D341Med (cell line): ENCODE results near the gene RIPOR3.

Experiments
- DNase-seq: peaks from one replicate; pipeline ENCODE4 v3.0.0; 2012; ENCODE audit warnings: low spot score

The RIPOR3 gene

DNA sequence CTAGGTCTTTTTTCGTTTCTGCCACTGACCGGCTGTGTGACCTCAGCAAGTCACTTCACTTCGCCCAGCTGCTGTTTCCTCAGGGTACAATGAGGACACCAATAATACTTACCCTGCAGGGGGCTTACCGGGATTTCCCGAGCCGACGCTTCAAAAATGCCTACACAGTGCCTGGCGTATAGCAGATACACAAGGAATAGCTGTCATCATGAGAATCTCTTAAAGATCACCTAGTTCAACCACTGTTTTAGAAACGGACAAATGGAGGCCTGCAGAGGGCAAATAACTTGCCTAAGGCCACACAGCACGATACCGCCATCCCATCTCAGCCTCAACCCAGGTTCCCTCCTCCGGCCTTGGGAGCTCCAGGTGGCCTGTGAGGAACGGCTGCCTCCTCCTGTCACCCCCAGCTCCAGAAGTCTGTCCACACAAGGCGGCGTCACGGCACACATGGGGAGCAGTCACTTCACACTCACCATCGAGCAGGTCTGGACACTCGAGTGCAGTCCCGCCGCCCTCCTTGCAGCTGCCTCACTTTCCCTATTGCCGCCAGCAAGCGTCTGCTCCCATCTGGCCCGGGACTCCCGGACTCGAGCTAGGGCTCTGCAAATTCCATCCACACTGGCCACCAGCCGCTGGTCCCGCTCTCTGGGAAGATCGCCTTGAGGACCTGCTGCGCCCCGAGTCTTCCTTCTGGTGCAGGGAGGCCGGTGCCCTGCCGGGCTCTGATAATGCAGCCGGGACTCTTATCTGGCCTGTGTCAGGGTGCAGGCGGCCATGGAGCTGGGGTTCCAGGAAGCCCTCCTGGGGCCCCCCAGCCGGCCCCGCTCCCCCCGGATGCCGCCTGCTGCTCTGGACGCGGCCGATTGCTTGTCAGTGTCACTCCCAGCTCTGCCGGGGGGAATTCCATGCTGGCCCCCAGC lies at the start of gene RIPOR3:
Gene RIPOR3 (minus strand): TSS at position 893 of the 923 bp plus-strand sequence. CDS start 414 bp downstream, at position 479.
- no peak for DNase-seq

DNA sequence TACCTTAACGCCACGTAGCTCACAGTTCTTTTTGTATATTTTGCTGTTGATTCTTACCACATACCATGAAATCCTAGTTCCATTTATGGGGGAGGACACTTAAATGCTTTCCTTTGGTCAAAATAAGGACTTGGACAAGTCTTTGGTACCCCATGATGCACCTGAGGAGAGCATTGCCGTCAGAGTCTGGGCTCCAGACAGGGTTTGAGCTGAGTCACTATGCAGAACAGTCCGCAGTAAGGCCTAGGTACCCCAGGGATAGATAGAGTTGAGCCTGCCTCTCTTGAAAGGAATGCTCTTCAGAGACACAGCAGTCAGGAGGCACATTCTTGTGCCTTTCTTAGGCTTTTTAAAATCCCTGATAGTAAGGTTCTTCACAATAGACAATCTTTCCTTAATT lies 46.0 kb upstream of the RIPOR3 start:
- DNase-seq = no peak

DNA sequence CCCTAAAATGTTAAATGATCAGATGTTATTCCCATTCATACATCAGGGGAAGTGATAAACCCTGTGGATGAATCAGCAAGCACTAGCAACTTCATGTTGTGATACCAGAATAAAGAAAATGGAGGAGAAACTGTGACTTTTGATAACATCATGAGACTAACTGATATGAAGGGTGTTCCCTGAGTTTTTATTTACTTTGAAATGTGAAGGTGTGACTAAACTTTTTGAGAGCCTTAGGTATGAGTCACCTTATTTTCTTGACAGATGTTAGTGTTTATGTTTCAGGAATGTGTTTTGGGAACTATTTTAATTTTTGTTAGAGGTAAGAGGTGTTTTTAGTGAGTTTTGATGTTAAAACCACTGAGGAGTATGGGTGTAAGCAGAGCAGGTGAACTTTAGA lies 44.5 kb upstream of the RIPOR3 start:
- no peak for DNase-seq

GRCh38 chr20:50734730-50735679 lies 43.7 kb upstream of the RIPOR3 start:
- no peak for DNase-seq

DNA sequence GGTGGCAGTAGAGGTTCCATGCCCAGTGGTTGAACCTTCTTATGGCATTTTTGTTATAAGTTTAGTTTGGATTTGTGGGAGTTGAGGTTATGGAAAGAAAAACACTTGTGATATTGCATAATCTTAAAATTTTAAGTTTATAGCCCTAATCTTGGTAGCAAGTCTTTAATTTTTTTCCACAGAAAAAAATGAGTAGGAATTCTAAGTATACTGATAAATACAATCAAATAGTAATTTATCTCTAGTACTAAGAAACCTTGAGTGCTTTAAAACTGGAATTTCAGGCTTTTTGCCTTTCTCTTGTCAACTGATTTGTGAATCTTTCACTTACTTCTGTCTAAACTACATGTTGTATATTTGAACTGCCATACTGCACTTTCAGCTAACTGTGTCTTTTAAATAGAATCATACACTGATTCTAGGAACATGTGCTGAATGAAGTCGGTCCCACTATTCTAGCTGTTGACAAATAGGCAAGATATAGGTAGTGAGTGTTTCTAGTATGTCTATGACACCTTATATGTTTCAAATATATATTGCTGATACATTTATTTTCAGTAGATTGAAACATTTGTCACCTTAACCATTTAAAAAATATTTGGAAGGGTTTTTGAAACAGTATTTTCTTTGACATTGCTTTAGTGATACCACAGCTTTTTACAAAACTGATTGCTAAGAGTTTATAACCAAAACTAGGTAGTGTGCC lies 42.5 kb upstream of the RIPOR3 start:
- no peak for DNase-seq

DNA sequence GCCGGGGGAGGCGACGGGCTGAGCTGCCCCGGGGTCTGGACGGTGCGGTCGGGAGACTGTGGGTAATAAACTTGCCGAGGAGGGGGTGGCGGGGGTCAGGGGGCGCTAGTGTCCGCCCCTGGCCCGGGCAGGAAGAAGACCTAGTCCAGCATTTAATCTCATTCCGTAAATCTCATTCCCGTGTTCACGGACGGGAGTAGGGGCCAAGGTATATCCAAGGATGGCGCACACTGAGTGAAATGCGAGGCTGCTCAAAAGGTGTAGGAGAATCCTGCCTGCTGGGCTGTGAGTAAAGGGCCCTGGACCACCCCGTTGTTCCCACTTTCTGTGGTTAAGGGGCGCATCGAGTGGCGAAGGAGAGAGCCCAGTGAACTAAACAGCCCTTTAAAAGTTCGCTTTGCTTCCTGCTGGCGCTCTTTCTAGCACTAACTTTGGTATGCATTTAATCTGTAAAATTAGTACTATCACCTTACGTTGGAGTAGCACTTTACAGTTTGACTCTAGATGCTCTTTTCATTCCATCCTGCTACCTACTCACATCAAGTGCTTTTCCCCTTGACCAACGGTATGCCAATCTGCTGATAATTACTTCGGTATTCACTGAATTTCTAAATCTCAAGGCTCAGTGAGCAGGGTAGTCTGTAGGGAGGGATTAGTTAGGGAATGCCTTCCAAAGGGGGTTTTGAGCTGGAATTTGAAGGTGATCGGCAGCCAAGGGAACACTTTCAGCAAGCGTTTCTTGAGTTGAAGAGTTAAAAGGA lies 40.8 kb upstream of the RIPOR3 start:
- DNase-seq = no peak

- peak; percentile 99 for DNase-seq
Measured at GRCh38 chr20:50731055-50731929, 40.0 kb upstream of the RIPOR3 start, which contains the start of gene PARD6B. Gene PARD6B, plus strand, starts transcription at chr20:50731580. Its CDS starts 207 bp downstream, at chr20:50731787.

- no peak for DNase-seq
Measured at GRCh38 chr20:50730765-50731054, 39.4 kb upstream of the RIPOR3 start.

DNA sequence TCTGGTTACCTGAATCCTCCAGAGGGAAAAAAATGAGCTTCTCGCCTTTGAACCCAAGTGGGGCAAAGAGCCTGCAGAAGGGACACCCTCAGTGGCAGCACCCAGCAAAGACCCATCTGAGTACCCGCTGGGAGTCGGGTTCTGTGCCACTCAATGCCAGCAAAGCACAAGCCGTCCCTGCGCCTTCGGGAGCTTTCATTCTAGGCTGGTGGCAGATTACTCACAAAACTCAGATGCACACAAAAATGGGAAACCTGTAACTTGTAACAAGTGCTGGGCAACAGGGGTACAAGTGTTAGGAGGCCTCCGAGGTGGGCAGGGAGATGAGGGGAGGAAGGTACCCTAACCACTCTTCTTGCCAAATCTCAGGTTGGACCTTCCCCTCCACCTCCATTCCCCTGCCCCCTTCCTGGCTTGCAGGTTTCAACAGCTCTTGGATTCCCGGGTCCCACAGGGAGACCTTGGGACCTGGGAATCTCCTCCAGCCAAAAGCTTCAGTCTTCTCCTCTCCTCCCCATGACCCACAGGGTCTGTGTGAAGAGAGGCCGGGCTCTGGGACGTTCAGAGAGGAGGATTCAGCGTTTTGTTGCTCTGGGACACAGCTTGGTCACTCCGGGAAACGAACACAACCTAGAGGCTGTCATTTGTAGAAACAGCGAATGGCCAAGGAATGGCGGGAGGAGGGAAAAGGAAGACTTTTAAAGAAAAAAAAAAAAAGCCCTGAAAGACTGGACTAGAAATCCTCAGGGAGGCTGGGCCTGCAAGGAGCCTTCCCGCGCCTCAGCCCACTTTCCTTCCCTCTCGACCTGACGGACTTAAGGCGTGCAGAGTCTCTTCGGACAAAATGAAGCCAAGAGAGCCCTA lies 38.8 kb upstream of the RIPOR3 start:
- no peak for DNase-seq

- no peak for DNase-seq
Measured at GRCh38 chr20:50728981-50729874, 37.9 kb upstream of the RIPOR3 start.

GRCh38 chr20:50728486-50728980 lies 37.2 kb upstream of the RIPOR3 start:
- no peak for DNase-seq

- no peak for DNase-seq
Measured at GRCh38 chr20:50727792-50728485, 36.6 kb upstream of the RIPOR3 start.

GRCh38 chr20:50726955-50727791 lies 35.8 kb upstream of the RIPOR3 start:
- no peak for DNase-seq

DNA sequence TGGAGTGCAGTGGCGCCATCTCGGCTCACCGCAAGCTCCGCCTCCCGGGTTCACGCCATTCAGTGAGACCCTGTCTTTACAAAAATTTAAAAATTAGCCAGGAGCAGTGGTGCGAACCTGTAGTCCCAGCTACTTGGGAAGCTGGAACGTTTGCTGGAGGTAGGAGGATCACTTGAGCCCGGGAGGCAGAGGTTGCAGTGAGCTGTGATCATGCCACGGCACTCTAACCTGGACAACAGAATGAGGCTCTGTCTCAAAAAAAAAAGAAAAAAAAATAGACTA lies 34.3 kb upstream of the RIPOR3 start:
- DNase-seq = no peak

GRCh38 chr20:50724851-50725723 lies 33.7 kb upstream of the RIPOR3 start:
- DNase-seq = peak; percentile 83
